GM23338 (cell line): Measurements from ENCODE around the gene MRC2. TPM values are rescaled to one million over a fixed set of nuclear protein-coding genes. Genes with fewer than 3 reads are reported as not detected.

Experiments used
- ATAC-seq: fragments of 200-7000 bp; cut with Tn5 transposase; 3 replicates; pipeline ENCODE4 v1.9.1; 2020
- DNase-seq: peaks from one replicate; pipeline ENCODE4 v3.0.0-alpha.2; 2015; ENCODE audit warnings: low spot score
- H2AFZ ChIP-seq: fragments of 200-600 bp; sonication (generic); 2 replicates; pipeline ENCODE4 v1.8.0; 2016; ENCODE audit warnings: antibody characterized with exemption, mild to moderate bottlenecking, moderate library complexity
- H3F3A ChIP-seq: fragments of 200-600 bp; sonication (generic); replicated peaks from 2 replicates; pipeline ENCODE4 v1.8.0; 2017; ENCODE audit warnings: antibody characterized with exemption, mixed run types, low read depth
- H3K27ac ChIP-seq: fragments of 200-600 bp; sonication (generic); 2 replicates; pipeline ENCODE4 v1.6.1; 2016; ENCODE audit warnings: low read depth
- H3K27me3 ChIP-seq: fragments of 200-600 bp; sonication (generic); 2 replicates; pipeline ENCODE4 v1.8.0; 2016; ENCODE audit warnings: mild to moderate bottlenecking, mixed run types, moderate library complexity; ENCODE audit not compliant: insufficient read depth
- H3K36me3 ChIP-seq: fragments of 200-600 bp; sonication (generic); 2 replicates; pipeline ENCODE4 v1.8.0; 2016; ENCODE audit warnings: mild to moderate bottlenecking; ENCODE audit not compliant: insufficient read depth
- H3K4me1 ChIP-seq: fragments of 200-600 bp; sonication (generic); 2 replicates; pipeline ENCODE4 v1.8.0; 2016; ENCODE audit warnings: mild to moderate bottlenecking, moderate library complexity; ENCODE audit not compliant: insufficient read depth
- H3K4me2 ChIP-seq: fragments of 200-600 bp; sonication (generic); 2 replicates; pipeline ENCODE4 v1.7.1; 2017; ENCODE audit warnings: mixed run types
- H3K4me3 ChIP-seq: fragments of 200-600 bp; sonication (generic); 2 replicates; pipeline ENCODE4 v1.6.1; 2016; ENCODE audit warnings: mixed run types
- H3K79me2 ChIP-seq: fragments of 200-600 bp; sonication (generic); replicated peaks from 2 replicates; pipeline ENCODE4 v1.8.0; 2017; ENCODE audit warnings: mild to moderate bottlenecking; ENCODE audit not compliant: insufficient read depth
- H3K9me2 ChIP-seq: fragments of 200-600 bp; sonication (generic); 2 replicates; pipeline ENCODE4 v1.8.0; 2017; ENCODE audit not compliant: insufficient read depth
- H4K20me1 ChIP-seq: fragments of 200-600 bp; sonication (generic); replicated peaks from 2 replicates; pipeline ENCODE4 v1.8.0; 2017; ENCODE audit warnings: mild to moderate bottlenecking; ENCODE audit not compliant: insufficient read depth
- H3K27ac Mint-ChIP-seq: 2 replicates; pipeline ENCODE4 v1.8.0; 2020; ENCODE audit warnings: inconsistent platforms, mild to moderate bottlenecking, moderate library complexity, mixed read lengths
- H3K27me3 Mint-ChIP-seq: 3 replicates; pipeline ENCODE4 v1.8.0; 2022; ENCODE audit warnings: low read depth, mild to moderate bottlenecking, moderate library complexity, mixed read lengths, inconsistent platforms; ENCODE audit not compliant: insufficient read depth, poor library complexity
- H3K36me3 Mint-ChIP-seq: 3 replicates; pipeline ENCODE4 v1.8.0; 2021; ENCODE audit warnings: low read depth, mild to moderate bottlenecking, inconsistent platforms, moderate library complexity, mixed read lengths
- H3K4me1 Mint-ChIP-seq: 3 replicates; pipeline ENCODE4 v1.8.0; 2020; ENCODE audit warnings: mild to moderate bottlenecking, inconsistent platforms, mixed read lengths
- H3K4me3 Mint-ChIP-seq: 3 replicates; pipeline ENCODE4 v1.8.0; 2021; ENCODE audit warnings: moderate library complexity, mild to moderate bottlenecking, inconsistent platforms, mixed read lengths
- H3K9me3 Mint-ChIP-seq: 3 replicates; pipeline ENCODE4 v1.8.0; 2020; ENCODE audit warnings: moderate library complexity, mild to moderate bottlenecking, inconsistent platforms, mixed read lengths
- CREB1 ChIP-seq: fragments of 250-450 bp; sonication (Bioruptor Pico); IDR thresholded peaks from 2 replicates; pipeline ENCODE4 v1.5.0; 2020; ENCODE audit warnings: low read depth, mild to moderate bottlenecking, moderate library complexity
- CTCF ChIP-seq, 2 experiments: fragments of 200-600 bp in 1 of 2; sonication (generic) in 1 of 2; conservative IDR thresholded peaks; 2 replicates each; pipeline versions ENCODE4 v1.5.1 to v1.6.1; 2016 to 2017; ENCODE audit warnings: antibody characterized with exemption in 2 of 2, low read depth in 2 of 2, mild to moderate bottlenecking in 2 of 2, moderate library complexity in 1 of 2
- EZH2 ChIP-seq: fragments of 200-600 bp; sonication (generic); IDR thresholded peaks from one replicate; pipeline ENCODE4 v1.8.0; 2017; ENCODE audit warnings: antibody characterized with exemption, mild to moderate bottlenecking, low read depth; ENCODE audit not compliant: unreplicated experiment
- EZH2phosphoT487 ChIP-seq: fragments of 200-600 bp; sonication (generic); IDR thresholded peaks from one replicate; pipeline ENCODE4 v1.8.1; 2018; ENCODE audit warnings: antibody characterized with exemption; ENCODE audit not compliant: unreplicated experiment
- NANOG ChIP-seq: IDR thresholded peaks from 2 replicates; pipeline ENCODE4 v1.6.1; 2016; ENCODE audit warnings: antibody characterized with exemption, borderline replicate concordance
- POLR2AphosphoS5 ChIP-seq: IDR thresholded peaks from 2 replicates; pipeline ENCODE4 v1.6.1; 2016; ENCODE audit warnings: antibody characterized with exemption, low read depth
- STAT1 ChIP-seq: IDR thresholded peaks from one replicate; pipeline ENCODE4 v1.6.1; 2016; ENCODE audit warnings: antibody characterized with exemption; ENCODE audit not compliant: unreplicated experiment
- ZNF114 ChIP-seq: fragments of 250-450 bp; sonication (Bioruptor Pico); IDR thresholded peaks from 2 replicates; pipeline ENCODE4 v1.5.0; 2020; ENCODE audit warnings: mild to moderate bottlenecking, moderate library complexity
- ZNF331 ChIP-seq: fragments of 250-450 bp; sonication (Bioruptor Pico); IDR thresholded peaks from 2 replicates; pipeline ENCODE4 v1.5.0; 2020; ENCODE audit warnings: low read depth, mild to moderate bottlenecking, moderate library complexity
- ZNF462 ChIP-seq: fragments of 250-450 bp; sonication (Bioruptor Pico); IDR thresholded peaks from 2 replicates; pipeline ENCODE4 v1.5.0; 2020; ENCODE audit warnings: mild to moderate bottlenecking, moderate library complexity
- polyA plus RNA-seq: library from polyadenylated mRNA; unstranded; fragments of >200 nt; fragmentation: Nextera tagmentation; extraction: Ambion mirVana; gene quantifications from 2 replicates; pipeline ENCODE4 v1.2.1, GENCODE V29; 2016
- total RNA-seq: library from RNA; depleted of rRNA; stranded (reverse); fragments of >200 nt; shearing (Covaris generic); gene quantifications from 2 replicates; pipeline ENCODE4 v1.2.3, GENCODE V29; 2014

The MRC2 gene
- total and polyA plus RNA-seq, 2 experiments from 2014 or later: 8.0 to 38.6 TPM

GRCh38 chr17:62621223-62621622, 6.2 kb upstream of the MRC2 start:
- no peak for DNase-seq
- H4K20me1 ChIP-seq: no peaks in the 10 kb centered on the region
- no peaks in the 10 kb centered on the region for H3K9me2 ChIP-seq
- no peaks in the 10 kb centered on the region for H3K36me3 ChIP-seq
- peaks cover 18% of the 10 kb centered on the region for H3K27me3 Mint-ChIP-seq
- H3K79me2 ChIP-seq: no peaks in the 10 kb centered on the region
- H3F3A ChIP-seq: 0 out of 2 replicates have a peak, but pooled peaks cover 2% of the 10 kb centered on the region
- H3K4me3 ChIP-seq: no peak overlapping the region
- peaks cover 29% of the 10 kb centered on the region for H3K4me1 Mint-ChIP-seq
- H3K36me3 Mint-ChIP-seq: no peaks in the 10 kb centered on the region
- H3K4me2 ChIP-seq: no peak overlapping the region
- no peak overlapping the region for H3K27ac Mint-ChIP-seq
- no peak for TF ChIP-seq NANOG
- TF ChIP-seq CTCF (conservative IDR thresholded peaks at IDR 0.05; ENCODE audit: low read depth in 2 of 2): no peak
- no peak for TF ChIP-seq POLR2AphosphoS5
- no peak for TF ChIP-seq ZNF331 (CRISPR knock-in tag)
- no peak for TF ChIP-seq EZH2
- no peak for TF ChIP-seq CREB1 (CRISPR knock-in tag)
- TF ChIP-seq EZH2phosphoT487: no peak
- no peak for TF ChIP-seq ZNF114
- TF ChIP-seq ZNF462 (CRISPR knock-in tag): no peak
- no peak for TF ChIP-seq STAT1
- H2AFZ ChIP-seq: no peak overlapping the region
- H3K27me3 ChIP-seq: no peaks in the 10 kb centered on the region
- no peak for ATAC-seq
- H3K4me3 Mint-ChIP-seq: no peak overlapping the region
- H3K4me1 ChIP-seq: peaks cover 19% of the 10 kb centered on the region
- no peak overlapping the region for H3K27ac ChIP-seq
- H3K9me3 Mint-ChIP-seq: no peaks in the 10 kb centered on the region
